IMR-90 (cell line): ENCODE measurements around the gene NRCAM. TPM values are rescaled to one million over a fixed set of nuclear protein-coding genes. Genes with fewer than 3 reads are reported as not detected.
A peak's percentile ranks its signal among the peaks of the same experiment; 100 is the strongest.

Experiments
- ATAC-seq: fragments of 200-7000 bp; cut with Tn5 transposase; 2 replicates; pipeline ENCODE4 v1.9.1; 2020; ENCODE audit warnings: low read depth, mild to moderate bottlenecking, moderate library complexity
- BruUV-seq: library from RNA; stranded (reverse); fragments of 400-500 nt; replicated peaks from 2 replicates; lab custom pipeline; 2021; lab: Mats Ljungman, UMichigan
- CTCF ChIA-PET: fragments of 300-600 bp; formaldehyde crosslinking; extraction: SDS; loops from one replicate; lab custom pipeline; 2021; ENCODE audit warnings: antibody characterized with exemption; lab: Yijun Ruan, JAX
- POLR2A ChIA-PET: fragments of 300-600 bp; sonication (Branson Sonifier 250); formaldehyde crosslinking; loops from one replicate; lab custom pipeline; 2022; ENCODE audit warnings: antibody characterized with exemption; ENCODE audit not compliant: unreplicated experiment; lab: Charles Lee
- DNase-seq: peaks from one replicate; pipeline ENCODE4 v3.0.0; 2013
- H2AFZ ChIP-seq: replicated peaks from 2 replicates; pipeline ENCODE3; 2013; ENCODE audit warnings: low read length, mild to moderate bottlenecking; ENCODE audit not compliant: poor library complexity
- H2AK5ac ChIP-seq: 2 replicates; pipeline ENCODE4 v1.6.1; 2013; ENCODE audit warnings: low read depth, low read length, inconsistent platforms
- H2AK9ac ChIP-seq: replicated peaks from 2 replicates; pipeline ENCODE3; 2013; ENCODE audit warnings: mild to moderate bottlenecking, low read depth, low read length, moderate library complexity; ENCODE audit not compliant: poor library complexity
- H2BK120ac ChIP-seq: 2 replicates; pipeline ENCODE4 v1.6.1; 2013; ENCODE audit warnings: low read depth, low read length, inconsistent platforms
- H2BK15ac ChIP-seq: 3 replicates; pipeline ENCODE4 v1.6.1; 2013; ENCODE audit warnings: low read depth, low read length, inconsistent platforms
- H2BK20ac ChIP-seq: 2 replicates; pipeline ENCODE4 v1.6.1; 2013; ENCODE audit warnings: low read depth, mild to moderate bottlenecking, inconsistent platforms, low read length, moderate library complexity
- H2BK5ac ChIP-seq: 2 replicates; pipeline ENCODE4 v1.6.1; 2013; ENCODE audit warnings: mild to moderate bottlenecking, low read depth, low read length, inconsistent platforms; ENCODE audit not compliant: poor library complexity, severe bottlenecking
- H3K14ac ChIP-seq: replicated peaks from 2 replicates; pipeline ENCODE4 v1.6.1; 2013; ENCODE audit warnings: low read depth, low read length, inconsistent platforms
- H3K18ac ChIP-seq: 2 replicates; pipeline ENCODE4 v1.6.1; 2013; ENCODE audit warnings: low read depth, low read length, control low read depth
- H3K23ac ChIP-seq: 2 replicates; pipeline ENCODE4 v1.6.1; 2013; ENCODE audit warnings: low read depth, low read length, inconsistent platforms
- H3K27ac ChIP-seq: 2 replicates; pipeline ENCODE4 v1.5.1; 2013; ENCODE audit warnings: mild to moderate bottlenecking, control low read depth, low read length; ENCODE audit not compliant: insufficient read depth
- H3K27me3 ChIP-seq: 2 replicates; pipeline ENCODE4 v1.6.1; 2013; ENCODE audit warnings: low read length; ENCODE audit not compliant: control insufficient read depth, insufficient read depth
- H3K36me3 ChIP-seq: 2 replicates; pipeline ENCODE4 v1.6.1; 2013; ENCODE audit warnings: low read length, mixed read lengths; ENCODE audit not compliant: control insufficient read depth, insufficient read depth
- H3K4ac ChIP-seq: 2 replicates; pipeline ENCODE4 v1.6.1; 2013; ENCODE audit warnings: low read depth, low read length, inconsistent platforms
- H3K4me1 ChIP-seq: 2 replicates; pipeline ENCODE4 v1.6.1; 2013; ENCODE audit warnings: low read length, mixed read lengths; ENCODE audit not compliant: control insufficient read depth, insufficient read depth
- H3K4me2 ChIP-seq: 2 replicates; pipeline ENCODE4 v1.6.1; 2013; ENCODE audit warnings: low read depth, mild to moderate bottlenecking, control low read depth, low read length, moderate library complexity
- H3K4me3 ChIP-seq: 2 replicates; pipeline ENCODE4 v1.5.1; 2013; ENCODE audit warnings: low read depth, mild to moderate bottlenecking, control low read depth, low read length, moderate library complexity; ENCODE audit not compliant: insufficient read depth
- H3K56ac ChIP-seq: 2 replicates; pipeline ENCODE4 v1.6.1; 2013; ENCODE audit warnings: low read length, inconsistent platforms; ENCODE audit not compliant: insufficient read depth; ENCODE audit errors: extremely low read depth
- H3K79me1 ChIP-seq, 2 experiments: 2 replicates each; pipeline ENCODE4 v1.6.1; 2013; ENCODE audit warnings: low read length in 2 of 2, inconsistent platforms in 1 of 2, low read depth in 1 of 2
- H3K9ac ChIP-seq: 2 replicates; pipeline ENCODE4 v1.6.1; 2013; ENCODE audit warnings: low read depth, low read length, control low read depth
- H3K9me1 ChIP-seq: 2 replicates; pipeline ENCODE4 v1.6.1; 2013; ENCODE audit warnings: low read length, inconsistent platforms; ENCODE audit not compliant: insufficient read depth
- H3K9me3 ChIP-seq: 2 replicates; pipeline ENCODE4 v1.6.1; 2013; ENCODE audit warnings: low read length; ENCODE audit not compliant: control insufficient read depth, insufficient read depth
- H4K20me1 ChIP-seq: 2 replicates; pipeline ENCODE4 v1.6.1; 2013; ENCODE audit warnings: low read length, inconsistent platforms; ENCODE audit not compliant: insufficient read depth
- H4K5ac ChIP-seq: 2 replicates; pipeline ENCODE4 v1.6.1; 2013; ENCODE audit warnings: mild to moderate bottlenecking, low read depth, low read length, control low read depth
- H4K8ac ChIP-seq, 2 experiments: 2 replicates each; pipeline ENCODE4 v1.6.1; 2013; ENCODE audit warnings: low read depth in 2 of 2, low read length in 2 of 2, control low read depth in 1 of 2, inconsistent platforms in 1 of 2
- H4K91ac ChIP-seq: 2 replicates; pipeline ENCODE4 v1.6.1; 2013; ENCODE audit warnings: low read depth, low read length, inconsistent platforms; ENCODE audit not compliant: insufficient read depth
- MAZ ChIP-seq: IDR thresholded peaks from 2 replicates; pipeline ENCODE4 v1.6.1; 2012; ENCODE audit warnings: low read depth, mild to moderate bottlenecking, low read length, improper control_type of control experiment, moderate library complexity, borderline replicate concordance
- whole genome bisulfite sequencing, 2 experiments: methylation state at CpG; one replicate each; pipeline versions ENCODE4 v1.1.5 to v1.1.7; 2013; ENCODE audit warnings: missing lambda C conversion rate in 2 of 2; ENCODE audit not compliant: insufficient read length in 1 of 2; ENCODE audit errors: extremely low coverage in 2 of 2; 5-methylcytosine and 5-hydroxymethylcytosine counted together
- dilution Hi-C: fragments of 300-500 bp; cut with HindIII; formaldehyde crosslinking; loops from one replicate; pipeline ENCODE4 v1.14.3; 2018; ENCODE audit warnings: low sequenced_read_pairs; ENCODE audit not compliant: unreplicated experiment
- in situ Hi-C: fragments of 300-500 bp; cut with MboI; formaldehyde crosslinking; loops from 3 replicates; pipeline ENCODE4 v1.14.3; 2019; ENCODE audit warnings: low sequenced_read_pairs, inconsistent platforms, mixed read lengths
- intact Hi-C: fragments of 100-400 bp; cut with micrococcal nuclease; formaldehyde crosslinking; loops from 2 replicates; pipeline ENCODE4 v1.10.0; 2022
- polyA plus RNA-seq, 3 experiments: library from polyadenylated mRNA; depleted of rRNA; stranded (reverse); fragments of >200 nt; gene quantifications; 2 replicates each; pipeline ENCODE4 v1.2.3, GENCODE V29; 2012; ENCODE audit warnings: low replicate concordance in 1 of 3
- total RNA-seq: library from RNA; depleted of rRNA; stranded (reverse); fragments of >200 nt; gene quantifications from 2 replicates; pipeline ENCODE4 v1.2.3, GENCODE V29; 2012
- TF ChIP-seq, protein P1 (sequence below): fragments of 150-350 bp; IDR thresholded peaks from 2 replicates; pipeline ENCODE4 v1.6.1; 2017; ENCODE audit warnings: mild to moderate bottlenecking, antibody characterized with exemption, low read length, low read depth

Gene NRCAM
- total and polyA plus RNA-seq, 2 of the 4 experiments (the other 2 are of a cell fraction): 0.46 to 1.1 TPM

DNA sequence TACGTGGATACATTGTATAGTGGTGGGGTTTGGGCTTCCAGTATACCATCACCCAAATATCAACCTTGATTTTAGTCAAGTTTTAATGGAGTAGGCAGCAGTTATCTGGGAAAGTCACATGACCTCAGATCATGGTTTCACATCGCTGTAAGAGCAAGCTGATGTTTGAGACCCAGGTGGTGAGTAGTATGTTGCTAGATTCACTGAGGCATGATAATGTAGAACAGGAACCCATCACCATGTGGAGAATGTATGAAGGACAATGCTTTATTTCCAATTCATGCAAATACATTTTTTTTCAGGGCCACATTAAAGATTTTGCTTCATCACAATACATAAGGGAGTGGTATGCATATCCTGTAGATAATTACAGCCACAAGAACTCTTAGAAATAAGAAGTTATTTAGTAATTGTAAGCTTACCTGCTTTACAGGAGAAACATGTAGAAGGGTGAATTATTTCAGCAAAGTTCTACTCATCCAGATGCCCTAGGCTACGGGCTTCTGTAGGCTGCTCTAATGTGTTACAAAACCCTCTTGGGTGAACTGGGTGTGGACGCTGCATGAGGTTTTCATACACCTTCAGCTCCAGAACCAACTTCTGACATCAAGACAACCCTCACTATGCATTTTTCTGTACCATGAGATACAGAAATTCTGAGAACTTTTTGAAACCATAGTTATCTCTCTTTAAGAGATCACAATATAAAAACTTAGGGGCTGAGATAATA is 298.5 kb downstream of the NRCAM start:
- Histone ChIP-seq H4K5ac (no peak overlapping the region), H4K91ac (no peak overlapping the region), H2AK9ac (no peak overlapping the region), H3K56ac (no peak overlapping the region), H3K4ac (no peak overlapping the region), H3K4me3 (no peak overlapping the region), H2BK5ac (peak overlapping the region; percentile 59), H2BK15ac (no peak overlapping the region), H3K23ac (no peak overlapping the region), H4K20me1 (no peaks in the 10 kb centered on the region), H3K27me3 (peaks cover 2% of the 10 kb centered on the region), H3K4me1 (no peaks in the 10 kb centered on the region; the same call in 1 of the 2 replicates), H3K9me3 (no peaks in the 10 kb centered on the region), H3K79me1 (no peaks in the 10 kb centered on the region), H4K8ac (0 out of 4 replicates have a peak overlapping the region, but pooled peaks of 1 of the 2 experiments have one; percentile 29), H2AFZ (no peak overlapping the region), H3K27ac (no peak overlapping the region), H3K4me2 (no peak overlapping the region), H2AK5ac (no peak overlapping the region), H3K9me1 (no peaks in the 10 kb centered on the region), H2BK120ac (no peak overlapping the region), H3K36me3 (no peaks in the 10 kb centered on the region), H2BK20ac (no peak overlapping the region), H3K14ac (no peak overlapping the region; the same call in 1 of the 2 replicates), H3K18ac (no peak overlapping the region), H3K9ac (no peak overlapping the region)
- no CpG with 5 or more reads among the region's 4 CpGs for WGBS, 2 experiments
- ChIA-PET CTCF (interaction anchor here (1.2 kb wide), 1 partner anchor 141 kb away, joined by 3 read pairs; no protein-coding TSS in a partner anchor), POLR2A (no interaction called here)
- dilution Hi-C loops: no loop called here
- ATAC-seq (no peak), DNase-seq (no peak)
- intact Hi-C loops: no loop called here
- BruUV-seq: no TSS peak
- in situ Hi-C loops: no loop called here
- TF ChIP-seq MAZ: no peak
- TF ChIP-seq, protein P1, sequence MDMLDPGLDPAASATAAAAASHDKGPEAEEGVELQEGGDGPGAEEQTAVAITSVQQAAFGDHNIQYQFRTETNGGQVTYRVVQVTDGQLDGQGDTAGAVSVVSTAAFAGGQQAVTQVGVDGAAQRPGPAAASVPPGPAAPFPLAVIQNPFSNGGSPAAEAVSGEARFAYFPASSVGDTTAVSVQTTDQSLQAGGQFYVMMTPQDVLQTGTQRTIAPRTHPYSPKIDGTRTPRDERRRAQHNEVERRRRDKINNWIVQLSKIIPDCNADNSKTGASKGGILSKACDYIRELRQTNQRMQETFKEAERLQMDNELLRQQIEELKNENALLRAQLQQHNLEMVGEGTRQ: peak; percentile 36; the same call in 1 of the 2 replicates
